ENCODE measurements around the gene GPX3.

- TF ChIP-seq CTCF (IDR thresholded peaks at IDR 0.05) (no peak), ZFX (IDR thresholded peaks at IDR 0.05; ENCODE audit: borderline replicate concordance) (no peak)
Measured at GRCh38 chr5:151074557-151074956, 54.2 kb downstream of the GPX3 start.

Data from 22Rv1 (cell line).